GM18519 (cell line): Measurements from ENCODE around the gene MGAM2.

Source experiments
- ATAC-seq: cut with Tn5 transposase; IDR thresholded peaks from one replicate; pipeline ENCODE4 v1.9.1; 2021; ENCODE audit warnings: mild to moderate bottlenecking, moderate library complexity; ENCODE audit not compliant: unreplicated experiment, low FRiP score

Gene MGAM2

DNA sequence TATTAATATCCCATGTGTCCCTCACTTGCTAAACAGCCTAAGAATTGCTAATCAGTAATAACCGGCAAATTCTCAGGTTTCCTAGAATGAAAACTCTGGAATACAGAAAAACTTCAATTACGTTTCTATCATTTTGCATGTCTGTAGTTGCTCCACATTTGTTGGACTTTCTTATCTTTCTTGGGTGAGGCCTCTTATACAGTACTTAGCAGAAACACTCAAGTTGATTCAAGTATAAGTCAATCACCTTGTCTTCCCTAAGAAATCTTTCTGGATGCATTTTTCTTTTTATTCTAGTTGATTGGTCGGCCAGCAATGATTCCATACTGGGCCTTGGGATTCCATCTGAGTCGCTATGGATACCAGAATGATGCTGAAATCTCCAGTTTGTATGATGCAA is 61.4 kb downstream of the MGAM2 start:
- ATAC-seq: no peak

DNA sequence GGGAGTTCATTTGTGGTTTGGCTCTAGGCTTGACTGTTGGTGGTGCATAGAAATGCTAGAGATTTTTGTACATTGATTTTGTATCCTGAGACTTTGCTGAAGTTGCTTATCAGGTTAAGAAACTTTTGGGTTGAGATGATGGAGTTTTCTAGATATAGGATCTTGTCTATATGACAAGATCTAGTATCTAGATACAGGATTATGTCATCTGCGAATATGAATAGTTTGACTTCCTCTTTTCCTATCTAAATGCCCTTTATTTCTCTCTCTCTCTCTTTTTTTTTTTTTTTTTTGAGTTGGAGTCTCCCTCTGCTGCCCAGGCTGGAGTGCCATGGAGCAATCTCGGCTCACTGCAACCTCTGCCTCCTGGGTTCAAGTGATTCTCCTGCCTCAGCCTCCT is 62.9 kb downstream of the MGAM2 start:
- ATAC-seq: no peak

DNA sequence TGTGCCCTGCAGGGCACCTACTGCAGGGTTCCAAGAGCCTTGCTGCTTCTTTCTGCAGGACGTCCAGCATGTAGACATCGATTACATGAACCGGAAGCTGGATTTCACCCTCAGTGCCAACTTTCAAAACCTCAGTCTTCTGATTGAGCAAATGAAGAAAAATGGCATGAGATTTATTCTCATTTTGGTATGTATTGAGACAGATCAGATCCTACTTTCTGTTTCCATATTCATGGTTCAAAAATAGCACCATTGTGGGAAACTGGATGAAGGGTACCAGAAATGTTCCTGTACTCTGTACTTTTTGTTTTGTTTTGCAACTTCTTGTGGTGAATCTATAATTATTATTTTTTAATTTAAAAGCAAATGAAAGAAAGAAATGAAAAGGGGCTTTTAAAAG is 64.1 kb downstream of the MGAM2 start:
- ATAC-seq: no peak

DNA sequence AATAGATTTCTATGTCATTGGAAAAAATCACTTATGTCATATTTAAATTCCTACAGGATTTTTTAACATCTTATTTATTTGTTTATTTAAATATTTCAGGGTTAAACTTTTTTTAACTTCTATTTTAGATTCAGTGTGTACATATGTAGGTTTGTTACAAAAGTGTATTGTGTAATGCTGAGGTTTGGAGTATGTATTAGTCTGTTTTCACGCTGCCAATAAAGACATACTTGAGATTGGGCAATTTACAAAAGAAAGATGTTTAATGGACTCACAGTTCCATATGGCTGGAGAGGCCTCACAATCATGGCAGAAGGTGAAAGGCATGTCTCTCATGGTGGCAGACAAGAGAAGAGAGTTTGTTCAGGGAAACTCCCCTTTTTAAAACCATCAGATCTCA is 65.4 kb downstream of the MGAM2 start:
- ATAC-seq: no peak

DNA sequence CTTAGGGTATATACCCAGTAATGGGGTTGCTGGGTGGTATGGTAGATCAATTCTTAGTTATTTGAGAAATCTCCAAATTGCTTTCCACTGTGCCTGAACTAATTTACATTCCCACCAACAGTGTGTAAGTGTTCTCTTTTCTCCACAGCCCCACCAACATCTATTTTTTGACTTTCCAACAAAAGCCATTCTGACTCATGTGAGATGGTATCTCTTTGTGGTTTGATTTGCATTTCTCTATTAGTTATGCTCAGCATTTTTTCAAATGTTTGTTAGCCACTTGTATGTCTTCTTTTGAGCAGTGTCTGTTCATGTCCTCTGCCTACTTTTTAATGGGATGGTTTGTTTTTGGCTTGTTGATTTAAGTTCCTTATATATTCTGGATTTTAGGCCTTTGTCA is 66.4 kb downstream of the MGAM2 start:
- ATAC-seq: no peak

DNA sequence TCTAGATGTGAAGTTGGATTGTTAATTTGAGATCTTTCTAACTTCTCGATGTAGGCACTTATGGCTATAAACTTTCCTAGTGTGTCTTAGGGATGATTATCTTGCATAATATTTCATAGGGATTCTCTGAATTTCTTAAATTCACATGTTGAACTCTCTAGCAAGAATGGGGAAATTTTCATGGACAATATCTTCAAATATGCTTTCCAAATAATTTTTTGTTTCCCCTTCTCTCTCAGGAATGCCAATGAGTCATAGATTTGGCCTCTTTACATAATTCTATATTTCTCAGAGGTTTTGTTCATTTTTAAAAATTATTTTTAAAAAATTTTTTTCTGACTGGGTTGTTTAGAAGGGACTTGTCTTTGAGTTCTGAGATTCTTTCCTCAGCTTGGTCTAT is 68.9 kb downstream of the MGAM2 start:
- ATAC-seq: no peak

DNA sequence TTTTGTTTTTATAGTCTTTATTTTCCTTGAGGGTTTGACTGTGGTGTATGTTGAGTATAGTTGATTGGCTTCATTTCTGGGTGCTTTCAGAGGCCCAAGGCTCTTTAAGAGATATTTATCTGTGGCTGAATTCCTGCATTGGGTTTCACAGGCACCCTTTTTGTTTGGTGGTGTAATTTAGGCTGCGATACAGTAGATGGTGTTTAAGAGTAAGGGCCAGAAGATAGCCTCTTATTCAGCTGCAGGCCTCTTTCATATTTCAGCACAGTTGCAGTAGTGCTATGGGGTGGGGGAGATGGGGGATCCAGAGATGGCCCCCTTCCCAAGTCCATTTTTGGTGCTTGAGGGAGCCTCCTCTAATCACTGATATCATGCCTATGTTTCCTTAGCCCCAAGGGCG is 69.7 kb downstream of the MGAM2 start:
- ATAC-seq: no peak

DNA sequence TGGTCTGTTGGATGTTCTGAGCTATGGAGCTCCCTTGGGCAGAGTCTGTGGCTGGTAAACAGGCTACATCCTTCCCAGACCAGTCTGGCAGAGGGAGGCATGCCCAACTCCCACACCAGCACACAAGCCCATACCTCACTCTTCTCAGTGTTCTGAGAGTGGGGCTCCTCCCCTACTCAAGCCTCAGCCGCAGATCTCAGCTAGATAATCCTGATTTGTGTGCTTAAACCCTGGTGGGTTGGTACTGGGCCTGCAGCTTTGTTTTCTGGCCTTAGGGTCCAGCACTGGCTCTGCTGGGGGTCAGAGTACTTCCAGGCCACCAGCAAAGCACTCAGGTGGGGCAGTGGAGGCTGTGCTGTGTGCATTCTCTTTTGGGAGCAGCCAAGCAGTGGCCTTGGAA is 70.4 kb downstream of the MGAM2 start:
- no peak for ATAC-seq

DNA sequence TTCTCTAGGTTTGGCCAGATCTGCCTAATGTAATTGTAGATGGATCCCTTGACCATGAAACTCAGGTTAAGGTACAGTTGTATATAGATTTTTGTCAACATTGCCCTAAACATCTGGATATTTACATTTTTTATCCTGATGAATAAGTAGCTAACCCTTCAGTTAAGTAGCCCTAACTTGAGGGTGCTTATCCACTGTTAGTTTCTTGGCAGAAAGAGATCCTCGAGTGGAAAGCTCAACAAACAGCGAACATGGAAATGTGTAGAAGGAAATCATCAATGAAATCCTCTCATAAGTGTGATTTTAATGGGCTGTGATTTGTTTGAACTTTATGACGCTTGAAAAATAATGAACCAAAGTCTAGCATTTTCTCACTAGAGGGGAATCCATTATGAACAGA is 73.6 kb downstream of the MGAM2 start:
- no peak for ATAC-seq

DNA sequence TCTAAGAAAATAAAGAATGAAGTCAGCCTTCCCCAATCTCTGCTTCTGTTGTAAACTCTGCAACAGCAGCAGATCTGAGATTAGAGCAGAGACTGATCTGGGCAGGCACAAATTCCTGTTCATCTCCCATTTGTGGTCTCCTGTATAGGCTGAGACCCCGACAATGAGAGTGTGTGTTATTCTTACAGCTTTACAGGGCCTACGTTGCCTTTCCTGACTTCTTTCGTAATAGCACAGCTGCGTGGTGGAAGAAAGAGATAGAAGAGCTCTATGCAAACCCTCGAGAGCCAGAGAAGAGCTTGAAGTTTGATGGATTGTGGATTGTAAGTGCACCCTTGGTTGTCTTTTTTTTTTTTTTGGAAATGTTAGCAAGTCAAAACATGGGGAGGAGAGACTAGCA is 74.3 kb downstream of the MGAM2 start:
- no peak for ATAC-seq

DNA sequence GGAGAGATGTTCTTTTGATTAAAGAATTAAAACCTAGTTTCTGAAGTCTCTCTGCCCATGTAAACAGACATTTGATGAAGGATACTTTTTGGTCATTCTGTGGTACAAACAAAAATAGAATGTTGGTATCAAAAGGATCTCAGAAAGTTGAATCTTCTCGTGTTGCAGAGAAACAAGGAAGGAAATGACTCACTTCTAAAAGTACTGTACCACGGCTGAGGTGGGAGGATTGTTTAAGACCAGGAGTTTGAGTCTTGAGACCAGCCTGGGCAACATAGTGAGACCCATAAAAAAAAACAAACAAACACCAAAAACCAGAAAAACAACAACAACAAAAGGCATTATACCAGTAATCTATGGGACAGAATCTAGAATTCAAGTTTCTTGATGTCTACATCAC is 76.6 kb downstream of the MGAM2 start:
- ATAC-seq: no peak

DNA sequence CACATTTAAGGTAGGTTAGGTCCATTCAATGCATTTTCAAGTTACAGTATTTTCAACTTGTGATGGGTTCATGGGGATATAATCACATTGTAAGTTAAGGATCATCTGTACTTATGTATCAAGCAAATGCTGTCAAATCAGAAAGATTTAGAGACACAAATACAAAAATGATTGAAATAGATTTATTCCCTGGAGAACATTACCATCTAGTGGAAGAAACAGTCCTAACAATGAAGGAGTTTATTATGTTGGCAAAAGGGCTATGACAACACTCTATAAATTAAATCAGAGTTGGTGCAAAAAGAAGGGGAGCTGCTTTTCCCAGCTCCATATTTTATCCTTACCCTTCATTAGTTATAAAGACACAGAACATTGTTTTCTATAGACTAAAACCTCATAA is 77.3 kb downstream of the MGAM2 start:
- no peak for ATAC-seq

DNA sequence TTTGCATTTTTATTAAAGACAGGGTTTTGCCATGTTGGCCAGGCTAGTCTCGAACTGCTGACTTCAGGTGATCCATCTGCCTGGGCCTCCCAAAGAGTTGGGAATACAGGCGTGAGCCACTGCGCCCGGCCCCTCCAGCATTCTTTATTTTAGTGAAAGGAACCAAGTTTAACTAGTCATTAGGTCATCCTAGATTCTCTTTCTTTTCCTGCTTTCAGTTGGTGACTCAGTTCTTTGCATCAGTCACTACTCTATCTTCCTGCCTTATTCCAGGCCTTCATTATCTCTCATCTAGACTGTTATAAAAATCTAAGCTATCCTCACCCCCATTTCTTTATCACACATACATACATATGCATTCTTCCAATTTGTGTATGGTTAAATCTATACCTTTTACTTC is 82.7 kb downstream of the MGAM2 start:
- ATAC-seq: no peak

DNA sequence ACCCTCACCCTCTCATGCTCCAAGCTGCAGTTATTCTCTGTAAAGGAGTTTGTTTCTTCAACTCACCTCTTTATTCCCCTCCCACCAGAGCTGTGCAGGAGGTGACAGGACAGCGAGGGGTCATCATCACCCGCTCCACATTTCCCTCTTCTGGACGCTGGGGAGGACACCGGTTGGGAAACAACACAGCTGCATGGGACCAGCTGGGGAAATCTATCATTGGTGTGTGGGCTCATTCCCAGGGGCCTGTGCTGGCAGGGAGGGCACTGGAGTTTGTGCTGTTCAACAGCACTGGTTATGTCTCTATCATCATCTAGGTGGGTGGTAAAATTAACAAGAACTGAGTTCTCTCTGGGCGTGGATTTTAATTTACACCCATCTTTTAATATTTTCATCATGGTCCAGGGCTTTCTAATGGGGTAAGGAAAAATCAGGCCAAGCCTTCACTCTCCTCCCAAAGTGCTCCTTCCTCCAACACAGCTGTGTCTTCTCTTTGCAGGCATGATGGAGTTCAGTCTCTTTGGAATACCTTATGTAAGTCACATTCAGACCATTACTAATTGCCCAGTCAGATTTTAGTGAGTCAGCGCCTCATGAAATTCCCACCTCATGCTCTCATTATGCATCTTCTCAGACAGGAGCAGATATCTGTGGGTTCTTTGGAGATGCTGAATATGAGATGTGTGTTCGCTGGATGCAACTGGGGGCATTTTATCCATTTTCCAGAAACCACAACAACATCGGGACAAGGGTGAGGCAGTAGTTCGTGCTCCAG is 84.7 kb downstream of the MGAM2 start:
- no peak for ATAC-seq

DNA sequence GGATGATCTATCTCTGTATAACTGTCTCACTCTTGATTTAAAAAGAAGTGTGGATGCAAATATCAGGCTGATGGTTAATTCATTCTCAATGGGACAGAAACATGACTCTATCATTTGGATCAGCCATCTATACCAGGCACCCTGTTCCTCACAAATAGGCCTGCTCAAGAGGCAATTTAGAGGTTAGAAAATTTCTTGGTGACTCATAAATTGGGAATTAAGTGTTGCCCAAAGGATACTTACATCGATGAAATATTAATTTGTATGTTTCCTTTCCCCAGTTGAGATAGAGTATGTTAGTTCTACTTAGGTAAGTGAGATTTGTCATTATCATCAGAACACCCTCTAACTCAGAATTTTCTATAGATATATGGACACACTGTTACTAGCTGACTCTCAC is 88.7 kb downstream of the MGAM2 start:
- no peak for ATAC-seq

DNA sequence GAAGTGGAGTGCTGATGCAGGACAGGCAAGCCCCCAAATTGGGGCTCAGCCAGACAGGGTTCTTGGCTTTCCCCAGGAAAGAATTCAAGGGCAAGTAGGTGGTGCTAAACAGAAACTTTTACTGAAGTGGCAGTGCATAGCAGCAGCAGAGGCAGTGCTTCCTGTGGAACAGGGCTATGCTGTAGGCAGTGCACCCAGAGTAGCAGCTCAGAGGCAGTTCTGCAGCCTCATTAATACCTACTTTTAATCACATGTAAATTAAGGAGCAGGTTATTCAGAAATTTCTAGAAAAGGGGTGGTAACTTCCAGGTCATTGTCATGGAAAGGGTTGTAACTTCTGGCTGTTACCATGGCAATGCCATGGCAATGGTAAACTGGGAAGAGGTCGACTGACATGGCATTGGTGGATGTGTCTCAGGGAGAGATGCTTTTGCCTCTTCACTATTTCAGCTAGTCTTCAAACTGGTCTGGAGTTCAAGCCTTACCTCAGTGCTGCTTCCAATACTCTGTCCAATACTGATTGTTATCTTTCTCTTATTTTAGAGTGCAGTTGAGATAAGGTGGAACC is 117.1 kb downstream of the MGAM2 start:
- no peak for ATAC-seq

DNA sequence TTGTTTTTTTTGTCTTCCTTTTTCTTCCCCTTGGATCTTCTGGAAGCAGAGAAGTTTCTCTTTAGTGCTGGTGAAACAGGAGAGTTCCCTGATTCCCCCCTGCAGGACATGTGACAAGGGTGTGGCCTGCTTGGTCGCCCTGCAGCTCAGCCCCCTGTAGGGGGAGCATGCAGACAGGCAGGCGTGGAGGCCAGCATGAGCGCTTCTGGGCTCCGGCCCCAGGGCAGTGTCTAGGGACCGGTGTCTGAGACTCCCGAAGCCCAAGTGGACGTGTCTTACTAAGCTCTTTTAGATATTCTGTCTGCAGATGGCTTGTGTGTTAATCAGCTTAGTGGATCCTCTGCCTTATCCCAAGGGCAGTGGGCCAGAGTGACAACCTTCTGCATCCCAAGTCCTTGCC is 120.2 kb downstream of the MGAM2 start:
- no peak for ATAC-seq

DNA sequence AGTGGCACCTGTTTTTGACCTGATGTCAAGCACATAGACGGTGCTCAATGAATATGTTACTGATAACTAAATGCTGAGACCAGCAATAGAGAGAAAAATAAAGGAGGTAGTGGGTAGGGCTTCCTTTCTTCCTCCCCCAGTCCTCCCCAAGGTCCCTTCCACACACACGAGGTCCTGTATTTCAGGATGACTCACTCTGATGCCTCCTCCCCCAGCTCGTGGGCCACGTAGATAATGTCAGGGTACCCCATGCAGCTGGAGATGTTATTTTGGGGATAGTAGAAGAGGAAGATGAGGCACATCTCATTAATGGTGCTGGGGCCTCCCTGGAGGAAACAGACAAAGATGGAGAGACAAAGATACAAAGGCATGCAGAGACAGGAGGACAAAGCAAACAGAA is 129.0 kb downstream of the MGAM2 start:
- ATAC-seq: no peak

DNA sequence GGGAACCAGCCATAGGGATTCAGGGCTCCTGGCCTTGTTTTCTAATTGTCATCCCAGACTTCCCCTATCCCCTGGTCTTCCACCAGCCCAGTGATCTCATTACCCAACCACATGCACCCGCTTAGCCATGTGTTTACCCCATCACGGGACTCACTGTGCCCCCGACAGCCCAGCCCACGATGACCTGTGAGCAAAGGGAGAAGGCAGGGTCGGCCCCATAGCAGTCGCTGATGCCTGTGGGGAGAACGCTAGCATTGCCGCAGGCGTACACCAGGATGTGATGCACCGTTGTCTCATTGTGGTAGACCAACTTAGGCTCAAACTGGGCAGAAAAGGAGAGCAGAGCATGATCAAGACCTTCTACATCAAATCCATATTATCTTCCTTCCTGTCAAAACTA is 132.3 kb downstream of the MGAM2 start:
- ATAC-seq: no peak

DNA sequence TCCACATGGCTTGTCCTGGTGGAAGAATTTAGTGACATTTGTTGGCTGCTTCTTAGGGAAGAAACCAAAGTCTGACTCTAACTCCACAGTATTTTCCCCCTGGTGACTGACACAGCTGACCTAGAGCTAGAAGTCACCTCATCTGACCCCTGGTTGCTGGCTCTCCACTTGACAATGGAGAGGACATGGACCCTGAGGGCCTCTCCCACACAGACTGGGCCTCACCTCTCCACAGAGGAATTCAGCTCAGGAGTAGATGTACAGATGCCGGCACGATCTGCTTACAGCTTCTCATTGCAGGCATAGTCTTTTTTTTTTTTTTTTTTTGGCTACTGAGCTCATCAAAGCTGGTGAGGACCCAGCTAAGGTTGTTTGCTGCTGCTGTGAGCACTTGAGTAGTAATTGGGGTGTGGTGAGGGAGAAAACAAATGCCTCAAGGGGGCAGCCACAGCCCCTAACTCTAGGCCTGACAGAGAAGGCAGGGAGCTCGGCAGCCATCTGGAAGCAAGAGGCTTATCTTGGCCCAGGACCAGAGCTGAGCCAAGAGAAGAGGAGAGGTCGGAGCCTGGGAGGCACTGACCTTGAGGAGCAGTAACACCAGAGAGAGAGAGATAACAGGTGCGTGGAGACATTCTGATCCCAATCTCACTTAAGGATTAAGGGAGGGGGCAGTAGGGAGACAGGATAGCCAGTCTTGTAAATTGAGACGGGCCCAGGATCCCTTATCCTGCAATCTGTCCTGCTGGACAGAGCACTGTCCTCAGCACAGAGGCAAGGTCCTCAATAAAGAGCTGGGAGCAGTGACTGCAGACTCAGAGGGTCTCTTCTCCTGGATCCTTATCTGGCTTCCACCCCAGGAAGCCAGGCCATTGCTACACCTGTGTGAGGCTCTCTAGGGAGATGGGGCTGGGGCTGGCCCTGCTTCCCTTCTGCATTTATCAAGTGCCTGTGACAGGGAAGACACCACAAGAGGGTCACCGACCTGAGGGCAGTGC is 136.9 kb downstream of the MGAM2 start:
- no peak for ATAC-seq

DNA sequence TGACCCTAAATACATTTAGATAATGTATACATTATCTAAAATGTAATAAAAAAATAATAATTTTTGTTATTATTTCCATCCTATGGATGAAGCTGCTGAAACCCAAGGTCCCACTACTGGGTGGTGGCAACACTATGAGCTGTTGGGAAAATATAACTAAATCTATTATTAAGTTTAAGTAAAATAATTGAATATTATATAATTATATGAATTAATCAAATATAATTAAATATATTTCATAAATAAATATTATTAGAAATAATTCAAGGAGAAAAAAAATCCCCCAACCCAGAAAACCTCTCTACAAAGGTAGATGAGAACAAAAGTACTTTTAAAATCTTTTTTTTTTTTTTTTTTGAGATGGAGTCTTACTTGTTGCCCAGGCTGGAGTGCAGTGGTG is 138.4 kb downstream of the MGAM2 start:
- ATAC-seq: no peak
